ENCODE measurements around the gene TNP1. TPM values are rescaled to one million over a fixed set of nuclear protein-coding genes. Genes with fewer than 3 reads are reported as not detected.

The TNP1 gene
- total RNA-seq, 1 experiment from 2014 or later, result not detected

DNA sequence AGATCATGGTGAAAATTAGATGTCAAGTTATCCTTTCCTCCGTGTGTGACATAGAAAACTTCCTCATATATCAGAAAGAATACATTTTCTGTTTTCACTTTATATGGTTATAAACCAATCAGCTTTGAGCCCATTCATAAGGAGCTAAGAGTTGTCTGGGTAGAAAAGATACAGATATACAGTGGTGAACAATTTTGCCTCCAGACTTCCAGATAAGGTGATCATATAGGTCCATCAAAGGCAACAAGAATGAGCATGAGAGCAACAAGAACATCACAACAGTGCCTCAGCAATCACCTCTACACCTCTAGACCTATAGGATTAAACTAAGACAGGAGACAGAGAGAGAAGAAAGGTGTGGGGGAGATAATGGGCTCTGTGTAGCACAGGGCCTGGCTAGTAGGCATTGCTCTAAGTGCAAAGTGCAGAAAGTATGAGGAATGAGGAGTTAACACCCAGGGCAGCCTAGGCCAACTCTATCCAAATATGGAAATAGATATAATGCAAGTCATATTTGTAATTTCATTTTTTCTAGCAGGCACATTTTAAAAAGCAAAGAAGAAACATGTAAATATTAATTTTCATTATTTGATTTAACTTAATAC is 8.3 kb downstream of the TNP1 start:
- no peaks in the 10 kb centered on the region for H4K20me1 ChIP-seq (ENCODE audit: control insufficient read depth, insufficient read depth, insufficient read length)
- H3K23ac ChIP-seq (ENCODE audit: insufficient read length, low read depth, low read length), result no peak overlapping the region
- no peak overlapping the region for H3T11ph ChIP-seq (ENCODE audit: low read length)
- no peaks in the 10 kb centered on the region for H3K27me3 ChIP-seq (ENCODE audit: insufficient read depth, low read length)
- no peak overlapping the region for H3K4me3 Mint-ChIP-seq
- H3K23me2 ChIP-seq (ENCODE audit: insufficient read length, low read depth, low read length, poor library complexity, severe bottlenecking), result no peaks in the 10 kb centered on the region
- no peaks in the 10 kb centered on the region for H3K9me3 Mint-ChIP-seq
- no peak overlapping the region for H3K4me2 ChIP-seq (ENCODE audit: insufficient read depth, insufficient read length, low read length)
- DNase-seq, result no peak
- H3K14ac ChIP-seq (ENCODE audit: insufficient read depth, low read length), result no peak overlapping the region
- H4K5ac ChIP-seq (ENCODE audit: insufficient read length, low read depth, low read length), result no peak overlapping the region
- no peaks in the 10 kb centered on the region for H3K4me1 ChIP-seq (ENCODE audit: insufficient read depth, low read length)
- H3K4me1 Mint-ChIP-seq, result peaks cover 17% of the 10 kb centered on the region in 2 experiments
- H2BK15ac ChIP-seq (ENCODE audit: low read depth, low read length), result no peak overlapping the region
- H3K18ac ChIP-seq (ENCODE audit: insufficient read length, low read depth, low read length), result no peak overlapping the region
- H2BK12ac ChIP-seq (ENCODE audit: insufficient read length, low read depth, low read length), result no peak overlapping the region
- no peaks in the 10 kb centered on the region for H3K9me3 ChIP-seq (ENCODE audit: control insufficient read depth, low read depth, low read length)
- no peak overlapping the region for H3K27ac Mint-ChIP-seq
- TF ChIP-seq, protein P1, sequence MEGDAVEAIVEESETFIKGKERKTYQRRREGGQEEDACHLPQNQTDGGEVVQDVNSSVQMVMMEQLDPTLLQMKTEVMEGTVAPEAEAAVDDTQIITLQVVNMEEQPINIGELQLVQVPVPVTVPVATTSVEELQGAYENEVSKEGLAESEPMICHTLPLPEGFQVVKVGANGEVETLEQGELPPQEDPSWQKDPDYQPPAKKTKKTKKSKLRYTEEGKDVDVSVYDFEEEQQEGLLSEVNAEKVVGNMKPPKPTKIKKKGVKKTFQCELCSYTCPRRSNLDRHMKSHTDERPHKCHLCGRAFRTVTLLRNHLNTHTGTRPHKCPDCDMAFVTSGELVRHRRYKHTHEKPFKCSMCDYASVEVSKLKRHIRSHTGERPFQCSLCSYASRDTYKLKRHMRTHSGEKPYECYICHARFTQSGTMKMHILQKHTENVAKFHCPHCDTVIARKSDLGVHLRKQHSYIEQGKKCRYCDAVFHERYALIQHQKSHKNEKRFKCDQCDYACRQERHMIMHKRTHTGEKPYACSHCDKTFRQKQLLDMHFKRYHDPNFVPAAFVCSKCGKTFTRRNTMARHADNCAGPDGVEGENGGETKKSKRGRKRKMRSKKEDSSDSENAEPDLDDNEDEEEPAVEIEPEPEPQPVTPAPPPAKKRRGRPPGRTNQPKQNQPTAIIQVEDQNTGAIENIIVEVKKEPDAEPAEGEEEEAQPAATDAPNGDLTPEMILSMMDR (conservative IDR thresholded peaks at IDR 0.05), result no peak
- no peak overlapping the region for H4K91ac ChIP-seq (ENCODE audit: insufficient read length, low read depth, low read length)
- H3K56ac ChIP-seq (ENCODE audit: insufficient read length, low read depth, low read length), result no peak overlapping the region
- H3K36me3 Mint-ChIP-seq (ENCODE audit: insufficient read depth in 1 of 3, low read depth in 3 of 3), result no peaks in the 10 kb centered on the region
- no peaks in the 10 kb centered on the region for H3K79me1 ChIP-seq (ENCODE audit: insufficient read depth, low read depth, low read length, poor library complexity, severe bottlenecking)
- H3K27me3 Mint-ChIP-seq (ENCODE audit: low read depth), result peaks cover 9% of the 10 kb centered on the region
- no CpG with 5 or more reads among the region's 1 CpG for WGBS (ENCODE audit: extremely low coverage, insufficient read length, low lambda C conversion rate)
- H2BK20ac ChIP-seq (ENCODE audit: low read depth, low read length, poor library complexity, severe bottlenecking), result no peak overlapping the region
- no peaks in the 10 kb centered on the region for H3K79me2 ChIP-seq (ENCODE audit: insufficient read depth, low read length)
- H2BK120ac ChIP-seq (ENCODE audit: low read depth, low read length, poor library complexity, severe bottlenecking), result no peak overlapping the region
- no peak overlapping the region for H2AFZ ChIP-seq (ENCODE audit: low read length)
- no peak overlapping the region for H4K8ac ChIP-seq (replicated peaks; ENCODE audit: insufficient read length, low read depth, low read length)
- no peak overlapping the region for H3K4ac ChIP-seq (ENCODE audit: low read depth, low read length)
- H3K9ac ChIP-seq (ENCODE audit: extremely low read depth, insufficient read length, low read length), result no peak overlapping the region
- H2BK5ac ChIP-seq (ENCODE audit: insufficient read length, low read length), result no peak overlapping the region
- H3K27ac ChIP-seq (ENCODE audit: insufficient read length, low read depth, low read length), result no peak overlapping the region
- no peak overlapping the region for H2AK5ac ChIP-seq (ENCODE audit: insufficient read length, low read length)

Measured in H9 (cell line).